Measurements from ENCODE around the gene AKT1.
"Not testable (repeated sequence)": the region's sequence is repeated elsewhere in the genome, so short reads cannot be mapped to it uniquely, and the experiment has no call there.

AKT1 gene

DNA sequence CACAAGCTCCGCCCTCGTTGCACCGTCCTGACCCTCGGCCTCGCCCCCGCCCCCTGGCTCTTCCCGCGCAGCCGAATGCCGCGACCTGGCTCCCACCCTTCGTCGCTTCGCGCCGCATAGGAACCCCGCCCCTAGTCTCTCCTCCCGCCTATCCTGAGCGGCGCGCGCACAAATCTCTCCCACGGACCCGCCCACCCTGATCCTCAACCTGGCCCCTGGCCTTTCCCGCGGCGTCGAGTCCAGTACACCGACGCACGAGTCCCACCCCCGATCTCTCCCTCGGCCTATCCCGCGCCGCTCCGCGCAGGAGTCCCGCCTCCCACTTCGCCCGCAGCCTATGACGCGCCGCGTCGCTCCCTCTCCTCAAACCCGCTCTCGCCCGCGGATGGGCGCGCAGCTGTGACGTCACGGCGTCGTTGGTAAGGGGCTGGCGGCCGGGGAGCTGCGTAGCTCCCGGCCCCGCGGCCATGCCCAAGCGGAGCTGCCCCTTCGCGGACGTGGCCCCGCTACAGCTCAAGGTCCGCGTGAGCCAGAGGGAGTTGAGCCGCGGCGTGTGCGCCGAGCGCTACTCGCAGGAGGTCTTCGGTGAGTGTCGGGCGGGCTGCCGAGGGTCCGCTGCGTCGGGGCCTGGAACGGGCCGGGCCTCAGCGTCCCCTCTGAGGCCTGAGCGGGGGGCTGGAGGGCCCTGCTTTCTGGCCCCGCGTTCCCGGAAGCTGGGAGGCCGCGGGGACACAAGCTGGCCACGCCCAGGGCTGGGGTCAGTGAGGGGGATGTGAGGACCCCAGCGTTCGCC is 42.6 kb downstream of the AKT1 start, which contains the start of gene SIVA1:
SIVA1 (plus strand) TSS at position 413 of the 793 bp plus-strand sequence; CDS start at position 468, 55 bp downstream.
- no peak for TF ChIP-seq CTCF (IDR thresholded peaks at IDR 0.05; ENCODE audit: control insufficient read depth, extremely low read depth, insufficient read depth)
- peak within 1 kb of the TSS; percentile 97 for H3K4me3 ChIP-seq (ENCODE audit: low read depth, low read length)
- DNase-seq (ENCODE audit: low read depth), result peak; percentile 98

DNA sequence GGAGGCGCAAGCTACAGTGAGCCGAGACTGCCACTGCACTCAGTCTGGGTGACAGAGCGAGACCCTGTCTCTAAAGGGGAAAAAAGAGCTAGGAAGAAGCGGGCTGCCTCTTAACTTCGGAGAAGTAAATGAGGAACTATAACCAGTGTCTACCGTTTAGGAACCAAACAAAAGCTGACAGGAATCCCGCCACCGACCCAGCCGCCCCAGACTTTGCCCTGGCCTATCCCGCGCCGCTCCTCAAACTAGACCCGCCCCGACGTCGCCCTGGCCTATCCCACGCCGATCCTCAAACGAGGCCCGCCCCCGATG is 43.2 kb downstream of the AKT1 start:
- H3K4me3 ChIP-seq (ENCODE audit: low read depth, low read length), result peak overlapping the region; percentile 56
- TF ChIP-seq CTCF (IDR thresholded peaks at IDR 0.05; ENCODE audit: control insufficient read depth, extremely low read depth, insufficient read depth), result no peak
- no peak for DNase-seq (ENCODE audit: low read depth)

GRCh38 chr14:104751539-104752422 is 43.8 kb downstream of the AKT1 start:
- no peak for TF ChIP-seq CTCF (IDR thresholded peaks at IDR 0.05; ENCODE audit: control insufficient read depth, extremely low read depth, insufficient read depth)
- DNase-seq (ENCODE audit: low read depth), result no peak

GRCh38 chr14:104750753-104751057 is 44.8 kb downstream of the AKT1 start:
- DNase-seq (ENCODE audit: low read depth); H3K4me3 ChIP-seq (ENCODE audit: low read depth, low read length): not testable (repeated sequence)

More at GRCh38 chr14:104751539-104752422, 43.8 kb downstream of the AKT1 start:
- H3K4me3 ChIP-seq (ENCODE audit: low read depth, low read length), result peak overlapping the region; percentile 56

- no peak for TF ChIP-seq CTCF (IDR thresholded peaks at IDR 0.05; ENCODE audit: control insufficient read depth, extremely low read depth, insufficient read depth)
- no peak overlapping the region for H3K4me3 ChIP-seq (ENCODE audit: low read depth, low read length)
- DNase-seq (ENCODE audit: low read depth), result no peak
Observed at GRCh38 chr14:104750056-104750752, 45.3 kb downstream of the AKT1 start.

GRCh38 chr14:104749111-104749649 is 46.4 kb downstream of the AKT1 start:
- TF ChIP-seq CTCF (IDR thresholded peaks at IDR 0.05; ENCODE audit: control insufficient read depth, extremely low read depth, insufficient read depth), result no peak
- H3K4me3 ChIP-seq (ENCODE audit: low read depth, low read length), result no peak overlapping the region
- no peak for DNase-seq (ENCODE audit: low read depth)

DNA sequence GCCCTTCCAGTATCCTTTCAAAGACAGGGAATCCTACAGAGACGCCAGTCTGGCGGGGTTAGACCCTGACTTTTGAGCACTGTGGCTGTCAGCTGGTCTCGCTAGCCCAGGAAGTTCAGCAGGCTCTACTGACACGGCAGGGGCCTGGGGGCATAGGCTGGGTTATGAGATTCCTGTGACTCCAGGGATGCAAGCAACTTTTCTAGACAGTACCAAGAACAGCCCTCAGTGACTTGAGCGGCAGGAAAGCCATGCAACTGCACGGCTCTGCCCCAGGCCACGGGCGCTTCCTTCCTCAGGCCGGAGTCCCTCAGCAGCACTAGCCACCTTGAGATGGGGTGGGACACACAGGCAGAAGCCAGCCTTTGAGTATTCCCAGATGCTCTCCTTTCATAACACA is 47.7 kb downstream of the AKT1 start:
- TF ChIP-seq CTCF (IDR thresholded peaks at IDR 0.05; ENCODE audit: control insufficient read depth, extremely low read depth, insufficient read depth), result no peak
- H3K4me3 ChIP-seq (ENCODE audit: low read depth, low read length), result no peak overlapping the region
- DNase-seq (ENCODE audit: low read depth), result no peak
